ENCODE data around the gene PROZ. TPM values are rescaled to one million over a fixed set of nuclear protein-coding genes. Genes with fewer than 3 reads are reported as not detected.

The PROZ gene
- total and polyA plus RNA-seq, 9 of the 15 experiments (the other 6 are each of a cell fraction or from before 2014, with no cell fraction given), result not detected

DNA sequence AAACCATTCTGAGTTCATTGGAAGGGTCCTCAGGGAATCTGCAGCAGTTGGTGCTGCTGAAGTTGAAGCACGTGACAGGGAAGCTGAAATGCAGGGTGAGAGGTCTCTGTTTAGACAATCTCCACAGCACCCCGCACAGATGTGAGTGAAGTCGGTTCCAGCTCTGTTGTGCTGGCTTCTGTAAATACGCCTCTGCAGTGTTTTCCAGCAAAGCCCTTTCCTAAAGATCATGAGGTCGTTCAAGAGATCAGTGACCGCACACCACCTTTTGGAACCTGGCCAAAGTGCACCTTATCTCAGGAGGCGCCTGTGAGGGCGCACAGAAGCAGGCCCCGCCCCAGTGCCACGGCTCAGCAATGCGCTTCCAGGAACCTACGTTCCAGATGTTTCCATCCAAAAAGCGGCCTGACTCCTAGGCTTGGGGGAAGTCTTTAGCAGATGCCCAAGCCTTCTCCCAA is 61.7 kb downstream of the PROZ start (continued):
- TF ChIP-seq, protein P1, sequence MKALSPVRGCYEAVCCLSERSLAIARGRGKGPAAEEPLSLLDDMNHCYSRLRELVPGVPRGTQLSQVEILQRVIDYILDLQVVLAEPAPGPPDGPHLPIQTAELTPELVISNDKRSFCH (CRISPR knock-in tag; IDR thresholded peaks at IDR 0.05), result no peak
- TF ChIP-seq, protein P1 (tag; IDR thresholded peaks at IDR 0.05), result no peak
- TF ChIP-seq, protein P2, sequence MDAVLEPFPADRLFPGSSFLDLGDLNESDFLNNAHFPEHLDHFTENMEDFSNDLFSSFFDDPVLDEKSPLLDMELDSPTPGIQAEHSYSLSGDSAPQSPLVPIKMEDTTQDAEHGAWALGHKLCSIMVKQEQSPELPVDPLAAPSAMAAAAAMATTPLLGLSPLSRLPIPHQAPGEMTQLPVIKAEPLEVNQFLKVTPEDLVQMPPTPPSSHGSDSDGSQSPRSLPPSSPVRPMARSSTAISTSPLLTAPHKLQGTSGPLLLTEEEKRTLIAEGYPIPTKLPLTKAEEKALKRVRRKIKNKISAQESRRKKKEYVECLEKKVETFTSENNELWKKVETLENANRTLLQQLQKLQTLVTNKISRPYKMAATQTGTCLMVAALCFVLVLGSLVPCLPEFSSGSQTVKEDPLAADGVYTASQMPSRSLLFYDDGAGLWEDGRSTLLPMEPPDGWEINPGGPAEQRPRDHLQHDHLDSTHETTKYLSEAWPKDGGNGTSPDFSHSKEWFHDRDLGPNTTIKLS (IDR thresholded peaks at IDR 0.05; ENCODE audit: borderline replicate concordance, low read depth), result peak; percentile 52; the same call in 1 of the 2 replicates
- TF ChIP-seq KDM1A (IDR thresholded peaks at IDR 0.05), result peak in 1 of 2 experiments; percentile 48; a peak in 1 of 4 replicates
- no peak for TF ChIP-seq CBX1 (IDR thresholded peaks at IDR 0.05; ENCODE audit: low read depth)
- no peak for TF ChIP-seq EHMT2 (IDR thresholded peaks at IDR 0.05)
- TF ChIP-seq, protein P3, sequence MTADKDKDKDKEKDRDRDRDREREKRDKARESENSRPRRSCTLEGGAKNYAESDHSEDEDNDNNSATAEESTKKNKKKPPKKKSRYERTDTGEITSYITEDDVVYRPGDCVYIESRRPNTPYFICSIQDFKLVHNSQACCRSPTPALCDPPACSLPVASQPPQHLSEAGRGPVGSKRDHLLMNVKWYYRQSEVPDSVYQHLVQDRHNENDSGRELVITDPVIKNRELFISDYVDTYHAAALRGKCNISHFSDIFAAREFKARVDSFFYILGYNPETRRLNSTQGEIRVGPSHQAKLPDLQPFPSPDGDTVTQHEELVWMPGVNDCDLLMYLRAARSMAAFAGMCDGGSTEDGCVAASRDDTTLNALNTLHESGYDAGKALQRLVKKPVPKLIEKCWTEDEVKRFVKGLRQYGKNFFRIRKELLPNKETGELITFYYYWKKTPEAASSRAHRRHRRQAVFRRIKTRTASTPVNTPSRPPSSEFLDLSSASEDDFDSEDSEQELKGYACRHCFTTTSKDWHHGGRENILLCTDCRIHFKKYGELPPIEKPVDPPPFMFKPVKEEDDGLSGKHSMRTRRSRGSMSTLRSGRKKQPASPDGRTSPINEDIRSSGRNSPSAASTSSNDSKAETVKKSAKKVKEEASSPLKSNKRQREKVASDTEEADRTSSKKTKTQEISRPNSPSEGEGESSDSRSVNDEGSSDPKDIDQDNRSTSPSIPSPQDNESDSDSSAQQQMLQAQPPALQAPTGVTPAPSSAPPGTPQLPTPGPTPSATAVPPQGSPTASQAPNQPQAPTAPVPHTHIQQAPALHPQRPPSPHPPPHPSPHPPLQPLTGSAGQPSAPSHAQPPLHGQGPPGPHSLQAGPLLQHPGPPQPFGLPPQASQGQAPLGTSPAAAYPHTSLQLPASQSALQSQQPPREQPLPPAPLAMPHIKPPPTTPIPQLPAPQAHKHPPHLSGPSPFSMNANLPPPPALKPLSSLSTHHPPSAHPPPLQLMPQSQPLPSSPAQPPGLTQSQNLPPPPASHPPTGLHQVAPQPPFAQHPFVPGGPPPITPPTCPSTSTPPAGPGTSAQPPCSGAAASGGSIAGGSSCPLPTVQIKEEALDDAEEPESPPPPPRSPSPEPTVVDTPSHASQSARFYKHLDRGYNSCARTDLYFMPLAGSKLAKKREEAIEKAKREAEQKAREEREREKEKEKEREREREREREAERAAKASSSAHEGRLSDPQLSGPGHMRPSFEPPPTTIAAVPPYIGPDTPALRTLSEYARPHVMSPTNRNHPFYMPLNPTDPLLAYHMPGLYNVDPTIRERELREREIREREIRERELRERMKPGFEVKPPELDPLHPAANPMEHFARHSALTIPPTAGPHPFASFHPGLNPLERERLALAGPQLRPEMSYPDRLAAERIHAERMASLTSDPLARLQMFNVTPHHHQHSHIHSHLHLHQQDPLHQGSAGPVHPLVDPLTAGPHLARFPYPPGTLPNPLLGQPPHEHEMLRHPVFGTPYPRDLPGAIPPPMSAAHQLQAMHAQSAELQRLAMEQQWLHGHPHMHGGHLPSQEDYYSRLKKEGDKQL (CRISPR knock-in tag; IDR thresholded peaks at IDR 0.05; ENCODE audit: borderline replicate concordance), result no peak
- TF ChIP-seq, protein P4, sequence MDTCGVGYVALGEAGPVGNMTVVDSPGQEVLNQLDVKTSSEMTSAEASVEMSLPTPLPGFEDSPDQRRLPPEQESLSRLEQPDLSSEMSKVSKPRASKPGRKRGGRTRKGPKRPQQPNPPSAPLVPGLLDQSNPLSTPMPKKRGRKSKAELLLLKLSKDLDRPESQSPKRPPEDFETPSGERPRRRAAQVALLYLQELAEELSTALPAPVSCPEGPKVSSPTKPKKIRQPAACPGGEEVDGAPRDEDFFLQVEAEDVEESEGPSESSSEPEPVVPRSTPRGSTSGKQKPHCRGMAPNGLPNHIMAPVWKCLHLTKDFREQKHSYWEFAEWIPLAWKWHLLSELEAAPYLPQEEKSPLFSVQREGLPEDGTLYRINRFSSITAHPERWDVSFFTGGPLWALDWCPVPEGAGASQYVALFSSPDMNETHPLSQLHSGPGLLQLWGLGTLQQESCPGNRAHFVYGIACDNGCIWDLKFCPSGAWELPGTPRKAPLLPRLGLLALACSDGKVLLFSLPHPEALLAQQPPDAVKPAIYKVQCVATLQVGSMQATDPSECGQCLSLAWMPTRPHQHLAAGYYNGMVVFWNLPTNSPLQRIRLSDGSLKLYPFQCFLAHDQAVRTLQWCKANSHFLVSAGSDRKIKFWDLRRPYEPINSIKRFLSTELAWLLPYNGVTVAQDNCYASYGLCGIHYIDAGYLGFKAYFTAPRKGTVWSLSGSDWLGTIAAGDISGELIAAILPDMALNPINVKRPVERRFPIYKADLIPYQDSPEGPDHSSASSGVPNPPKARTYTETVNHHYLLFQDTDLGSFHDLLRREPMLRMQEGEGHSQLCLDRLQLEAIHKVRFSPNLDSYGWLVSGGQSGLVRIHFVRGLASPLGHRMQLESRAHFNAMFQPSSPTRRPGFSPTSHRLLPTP (IDR thresholded peaks at IDR 0.05; ENCODE audit: borderline replicate concordance, extremely low read depth, insufficient read length), result no peak
- TF ChIP-seq, protein P5, sequence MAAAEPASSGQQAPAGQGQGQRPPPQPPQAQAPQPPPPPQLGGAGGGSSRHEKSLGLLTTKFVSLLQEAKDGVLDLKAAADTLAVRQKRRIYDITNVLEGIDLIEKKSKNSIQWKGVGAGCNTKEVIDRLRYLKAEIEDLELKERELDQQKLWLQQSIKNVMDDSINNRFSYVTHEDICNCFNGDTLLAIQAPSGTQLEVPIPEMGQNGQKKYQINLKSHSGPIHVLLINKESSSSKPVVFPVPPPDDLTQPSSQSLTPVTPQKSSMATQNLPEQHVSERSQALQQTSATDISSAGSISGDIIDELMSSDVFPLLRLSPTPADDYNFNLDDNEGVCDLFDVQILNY (CRISPR knock-in tag; IDR thresholded peaks at IDR 0.05), result no peak
- TF ChIP-seq ZNF644 (tag; IDR thresholded peaks at IDR 0.05; ENCODE audit: low read depth), result no peak
- TF ChIP-seq SAFB (IDR thresholded peaks at IDR 0.05; ENCODE audit: borderline replicate concordance, low read depth, low read length), result no peak
- TF ChIP-seq, protein P6, sequence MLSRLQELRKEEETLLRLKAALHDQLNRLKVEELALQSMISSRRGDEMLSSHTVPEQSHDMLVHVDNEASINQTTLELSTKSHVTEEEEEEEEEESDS (CRISPR knock-in tag; IDR thresholded peaks at IDR 0.05), result no peak
- TF ChIP-seq ZNF830 (CRISPR knock-in tag; IDR thresholded peaks at IDR 0.05), result no peak
- TF ChIP-seq SMARCC2 (IDR thresholded peaks at IDR 0.05; ENCODE audit: low read depth), result no peak
- no peak for TF ChIP-seq CEBPB (tag; IDR thresholded peaks at IDR 0.05)
- no peak for TF ChIP-seq KLF1 (tag; IDR thresholded peaks at IDR 0.05)
- 0 out of 4 replicates have a peak, but pooled peaks of 1 of the 2 experiments have one; percentile 2 for TF ChIP-seq RAD21 (CRISPR knock-in tag; conservative IDR thresholded peaks at IDR 0.05 in 1 of 2, IDR thresholded peaks at IDR 0.05 in 1 of 2)

All from K562 (cell line).